ENCODE results near the gene DNAH10.
A peak's percentile ranks its signal among the peaks of the same experiment; 100 is the strongest.

The DNAH10 gene

GRCh38 chr12:123891516-123892179 is 129.5 kb downstream of the DNAH10 start:
- DNase-seq (ENCODE audit: low read depth), result peak; percentile 71
- no peak for TF ChIP-seq MYC (IDR thresholded peaks at IDR 0.05; ENCODE audit: low read depth, low read length)
- TF ChIP-seq, protein P1, sequence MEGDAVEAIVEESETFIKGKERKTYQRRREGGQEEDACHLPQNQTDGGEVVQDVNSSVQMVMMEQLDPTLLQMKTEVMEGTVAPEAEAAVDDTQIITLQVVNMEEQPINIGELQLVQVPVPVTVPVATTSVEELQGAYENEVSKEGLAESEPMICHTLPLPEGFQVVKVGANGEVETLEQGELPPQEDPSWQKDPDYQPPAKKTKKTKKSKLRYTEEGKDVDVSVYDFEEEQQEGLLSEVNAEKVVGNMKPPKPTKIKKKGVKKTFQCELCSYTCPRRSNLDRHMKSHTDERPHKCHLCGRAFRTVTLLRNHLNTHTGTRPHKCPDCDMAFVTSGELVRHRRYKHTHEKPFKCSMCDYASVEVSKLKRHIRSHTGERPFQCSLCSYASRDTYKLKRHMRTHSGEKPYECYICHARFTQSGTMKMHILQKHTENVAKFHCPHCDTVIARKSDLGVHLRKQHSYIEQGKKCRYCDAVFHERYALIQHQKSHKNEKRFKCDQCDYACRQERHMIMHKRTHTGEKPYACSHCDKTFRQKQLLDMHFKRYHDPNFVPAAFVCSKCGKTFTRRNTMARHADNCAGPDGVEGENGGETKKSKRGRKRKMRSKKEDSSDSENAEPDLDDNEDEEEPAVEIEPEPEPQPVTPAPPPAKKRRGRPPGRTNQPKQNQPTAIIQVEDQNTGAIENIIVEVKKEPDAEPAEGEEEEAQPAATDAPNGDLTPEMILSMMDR (IDR thresholded peaks at IDR 0.05; ENCODE audit: low read depth, low read length), result peak; percentile 4

DNA sequence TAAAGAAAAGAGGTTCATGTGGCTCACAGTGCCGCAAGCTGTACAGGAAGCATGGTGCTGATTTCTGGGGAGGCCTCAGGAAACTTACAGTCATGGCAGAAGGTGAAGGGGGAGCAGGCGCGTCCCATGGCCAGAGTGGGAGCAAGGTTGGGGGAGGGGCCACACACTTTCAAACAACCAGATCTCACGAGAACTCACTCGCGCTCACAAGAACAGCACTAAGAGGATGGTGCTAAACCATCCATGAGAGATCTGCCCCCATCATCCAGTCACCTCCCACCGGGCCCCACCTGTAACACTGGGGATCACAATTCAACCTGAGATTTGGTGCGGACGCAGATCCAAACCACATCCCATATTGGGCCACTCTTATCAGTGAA is 130.1 kb downstream of the DNAH10 start:
- TF ChIP-seq MAX (IDR thresholded peaks at IDR 0.05; ENCODE audit: low read depth, low read length), result no peak
- no peak for TF ChIP-seq POLR2A (IDR thresholded peaks at IDR 0.05; ENCODE audit: extremely low read depth, insufficient read length)
- no peak for TF ChIP-seq MYC (IDR thresholded peaks at IDR 0.05; ENCODE audit: low read depth, low read length)
- TF ChIP-seq, protein P1 (IDR thresholded peaks at IDR 0.05; ENCODE audit: low read depth, low read length), result no peak
- no peak overlapping the region for H3K4me3 ChIP-seq (ENCODE audit: low read depth, low read length)
- DNase-seq (ENCODE audit: low read depth), result no peak

More at GRCh38 chr12:123891516-123892179, 129.5 kb downstream of the DNAH10 start:
- no peak overlapping the region for H3K4me3 ChIP-seq (ENCODE audit: low read depth, low read length)

GRCh38 chr12:123892853-123893252 is 130.8 kb downstream of the DNAH10 start:
- no peak for DNase-seq (ENCODE audit: low read depth)
- no peak for TF ChIP-seq MAX (IDR thresholded peaks at IDR 0.05; ENCODE audit: low read depth, low read length)
- TF ChIP-seq MYC (IDR thresholded peaks at IDR 0.05; ENCODE audit: low read depth, low read length), result no peak
- no peak overlapping the region for H3K4me3 ChIP-seq (ENCODE audit: low read depth, low read length)

DNA sequence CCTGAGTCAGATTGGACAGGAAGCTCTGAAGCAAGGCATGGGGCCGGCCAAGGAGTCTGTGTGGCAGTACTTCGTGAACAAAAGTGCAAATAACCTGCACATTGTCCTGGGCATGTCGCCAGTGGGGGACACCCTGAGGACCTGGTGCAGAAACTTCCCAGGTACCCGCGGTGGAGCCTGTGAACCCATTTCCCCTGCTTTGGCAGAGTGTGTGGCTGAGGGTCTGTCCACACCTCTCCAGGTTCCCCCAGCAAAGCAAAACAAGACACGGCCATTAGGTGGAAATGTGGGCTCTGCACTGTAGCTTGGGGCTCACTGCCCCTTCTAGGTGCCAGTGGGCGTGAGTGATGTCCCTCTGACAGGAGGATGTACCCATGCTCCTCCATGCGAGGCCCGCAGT is 131.2 kb downstream of the DNAH10 start:
- no peak overlapping the region for H3K4me3 ChIP-seq (ENCODE audit: low read depth, low read length)
- TF ChIP-seq, protein P1 (IDR thresholded peaks at IDR 0.05; ENCODE audit: low read depth, low read length), result no peak
- TF ChIP-seq POLR2A (IDR thresholded peaks at IDR 0.05; ENCODE audit: extremely low read depth, insufficient read length) (no peak), MAX (IDR thresholded peaks at IDR 0.05; ENCODE audit: low read depth, low read length) (no peak)
- DNase-seq (ENCODE audit: low read depth), result no peak

GRCh38 chr12:123894823-123895345 is 132.8 kb downstream of the DNAH10 start:
- TF ChIP-seq MAX (IDR thresholded peaks at IDR 0.05; ENCODE audit: low read depth, low read length) (no peak), MYC (IDR thresholded peaks at IDR 0.05; ENCODE audit: low read depth, low read length) (no peak)

GRCh38 chr12:123895451-123895850 is 133.3 kb downstream of the DNAH10 start:
- no peak for DNase-seq (ENCODE audit: low read depth)
- TF ChIP-seq MYC (IDR thresholded peaks at IDR 0.05; ENCODE audit: low read depth, low read length), result no peak
- TF ChIP-seq, protein P1 (IDR thresholded peaks at IDR 0.05; ENCODE audit: low read depth, low read length), result no peak
- TF ChIP-seq POLR2A (IDR thresholded peaks at IDR 0.05; ENCODE audit: extremely low read depth, insufficient read length), result no peak
- TF ChIP-seq MAX (IDR thresholded peaks at IDR 0.05; ENCODE audit: low read depth, low read length), result no peak

More at GRCh38 chr12:123894823-123895345, 132.8 kb downstream of the DNAH10 start:
- DNase-seq (ENCODE audit: low read depth), result no peak
- H3K4me3 ChIP-seq (ENCODE audit: low read depth, low read length), result no peak overlapping the region

More at GRCh38 chr12:123895451-123895850, 133.3 kb downstream of the DNAH10 start:
- H3K4me3 ChIP-seq (ENCODE audit: low read depth, low read length), result no peak overlapping the region

All from NB4 (cell line).